IMR-90 (cell line): ENCODE data around the gene SLC8A3. TPM values are rescaled to one million over a fixed set of nuclear protein-coding genes. Genes with fewer than 3 reads are reported as not detected.

ENCODE experiments used
- ATAC-seq: fragments of 200-7000 bp; cut with Tn5 transposase; 2 replicates; pipeline ENCODE4 v1.9.1; 2020; ENCODE audit warnings: low read depth, mild to moderate bottlenecking, moderate library complexity
- BruUV-seq: library from RNA; stranded (reverse); fragments of 400-500 nt; replicated peaks from 2 replicates; lab custom pipeline; 2021; lab: Mats Ljungman, UMichigan
- CTCF ChIA-PET: fragments of 300-600 bp; formaldehyde crosslinking; extraction: SDS; loops from one replicate; lab custom pipeline; 2021; ENCODE audit warnings: antibody characterized with exemption; lab: Yijun Ruan, JAX
- POLR2A ChIA-PET: fragments of 300-600 bp; sonication (Branson Sonifier 250); formaldehyde crosslinking; loops from one replicate; lab custom pipeline; 2022; ENCODE audit warnings: antibody characterized with exemption; ENCODE audit not compliant: unreplicated experiment; lab: Charles Lee
- DNase-seq: peaks from one replicate; pipeline ENCODE4 v3.0.0; 2013
- H2AFZ ChIP-seq: replicated peaks from 2 replicates; pipeline ENCODE3; 2013; ENCODE audit warnings: low read length, mild to moderate bottlenecking; ENCODE audit not compliant: poor library complexity
- H2AK5ac ChIP-seq: 2 replicates; pipeline ENCODE4 v1.6.1; 2013; ENCODE audit warnings: low read depth, low read length, inconsistent platforms
- H2AK9ac ChIP-seq: replicated peaks from 2 replicates; pipeline ENCODE3; 2013; ENCODE audit warnings: mild to moderate bottlenecking, low read depth, low read length, moderate library complexity; ENCODE audit not compliant: poor library complexity
- H2BK120ac ChIP-seq: 2 replicates; pipeline ENCODE4 v1.6.1; 2013; ENCODE audit warnings: low read depth, low read length, inconsistent platforms
- H2BK15ac ChIP-seq: 3 replicates; pipeline ENCODE4 v1.6.1; 2013; ENCODE audit warnings: low read depth, low read length, inconsistent platforms
- H2BK20ac ChIP-seq: 2 replicates; pipeline ENCODE4 v1.6.1; 2013; ENCODE audit warnings: low read depth, mild to moderate bottlenecking, inconsistent platforms, low read length, moderate library complexity
- H2BK5ac ChIP-seq: 2 replicates; pipeline ENCODE4 v1.6.1; 2013; ENCODE audit warnings: mild to moderate bottlenecking, low read depth, low read length, inconsistent platforms; ENCODE audit not compliant: poor library complexity, severe bottlenecking
- H3K14ac ChIP-seq: replicated peaks from 2 replicates; pipeline ENCODE4 v1.6.1; 2013; ENCODE audit warnings: low read depth, low read length, inconsistent platforms
- H3K18ac ChIP-seq: 2 replicates; pipeline ENCODE4 v1.6.1; 2013; ENCODE audit warnings: low read depth, low read length, control low read depth
- H3K23ac ChIP-seq: 2 replicates; pipeline ENCODE4 v1.6.1; 2013; ENCODE audit warnings: low read depth, low read length, inconsistent platforms
- H3K27ac ChIP-seq: 2 replicates; pipeline ENCODE4 v1.5.1; 2013; ENCODE audit warnings: mild to moderate bottlenecking, control low read depth, low read length; ENCODE audit not compliant: insufficient read depth
- H3K27me3 ChIP-seq: 2 replicates; pipeline ENCODE4 v1.6.1; 2013; ENCODE audit warnings: low read length; ENCODE audit not compliant: control insufficient read depth, insufficient read depth
- H3K36me3 ChIP-seq: 2 replicates; pipeline ENCODE4 v1.6.1; 2013; ENCODE audit warnings: low read length, mixed read lengths; ENCODE audit not compliant: control insufficient read depth, insufficient read depth
- H3K4ac ChIP-seq: 2 replicates; pipeline ENCODE4 v1.6.1; 2013; ENCODE audit warnings: low read depth, low read length, inconsistent platforms
- H3K4me1 ChIP-seq: 2 replicates; pipeline ENCODE4 v1.6.1; 2013; ENCODE audit warnings: low read length, mixed read lengths; ENCODE audit not compliant: control insufficient read depth, insufficient read depth
- H3K4me2 ChIP-seq: 2 replicates; pipeline ENCODE4 v1.6.1; 2013; ENCODE audit warnings: low read depth, mild to moderate bottlenecking, control low read depth, low read length, moderate library complexity
- H3K4me3 ChIP-seq: 2 replicates; pipeline ENCODE4 v1.5.1; 2013; ENCODE audit warnings: low read depth, mild to moderate bottlenecking, control low read depth, low read length, moderate library complexity; ENCODE audit not compliant: insufficient read depth
- H3K56ac ChIP-seq: 2 replicates; pipeline ENCODE4 v1.6.1; 2013; ENCODE audit warnings: low read length, inconsistent platforms; ENCODE audit not compliant: insufficient read depth; ENCODE audit errors: extremely low read depth
- H3K79me1 ChIP-seq, 2 experiments: 2 replicates each; pipeline ENCODE4 v1.6.1; 2013; ENCODE audit warnings: low read length in 2 of 2, inconsistent platforms in 1 of 2, low read depth in 1 of 2
- H3K9ac ChIP-seq: 2 replicates; pipeline ENCODE4 v1.6.1; 2013; ENCODE audit warnings: low read depth, low read length, control low read depth
- H3K9me1 ChIP-seq: 2 replicates; pipeline ENCODE4 v1.6.1; 2013; ENCODE audit warnings: low read length, inconsistent platforms; ENCODE audit not compliant: insufficient read depth
- H3K9me3 ChIP-seq: 2 replicates; pipeline ENCODE4 v1.6.1; 2013; ENCODE audit warnings: low read length; ENCODE audit not compliant: control insufficient read depth, insufficient read depth
- H4K20me1 ChIP-seq: 2 replicates; pipeline ENCODE4 v1.6.1; 2013; ENCODE audit warnings: low read length, inconsistent platforms; ENCODE audit not compliant: insufficient read depth
- H4K5ac ChIP-seq: 2 replicates; pipeline ENCODE4 v1.6.1; 2013; ENCODE audit warnings: mild to moderate bottlenecking, low read depth, low read length, control low read depth
- H4K8ac ChIP-seq, 2 experiments: 2 replicates each; pipeline ENCODE4 v1.6.1; 2013; ENCODE audit warnings: low read depth in 2 of 2, low read length in 2 of 2, control low read depth in 1 of 2, inconsistent platforms in 1 of 2
- H4K91ac ChIP-seq: 2 replicates; pipeline ENCODE4 v1.6.1; 2013; ENCODE audit warnings: low read depth, low read length, inconsistent platforms; ENCODE audit not compliant: insufficient read depth
- CEBPB ChIP-seq: IDR thresholded peaks from 2 replicates; pipeline ENCODE4 v1.6.1; 2012; ENCODE audit warnings: low read depth, low read length, improper control_type of control experiment
- CHD1 ChIP-seq: IDR thresholded peaks from 2 replicates; pipeline ENCODE4 v1.6.1; 2012; ENCODE audit warnings: low read depth, low read length, improper control_type of control experiment
- FOS ChIP-seq: fragments of 150-350 bp; IDR thresholded peaks from 2 replicates; pipeline ENCODE4 v1.6.1; 2016; ENCODE audit warnings: low read depth, low read length
- MAFK ChIP-seq: IDR thresholded peaks from 2 replicates; pipeline ENCODE4 v1.6.1; 2012; ENCODE audit warnings: low read depth, low read length, improper control_type of control experiment
- MAZ ChIP-seq: IDR thresholded peaks from 2 replicates; pipeline ENCODE4 v1.6.1; 2012; ENCODE audit warnings: low read depth, mild to moderate bottlenecking, low read length, improper control_type of control experiment, moderate library complexity, borderline replicate concordance
- NFE2L2 ChIP-seq: fragments of 150-350 bp; IDR thresholded peaks from 2 replicates; pipeline ENCODE4 v1.6.1; 2016; ENCODE audit warnings: low read depth, mild to moderate bottlenecking, low read length
- POLR2A ChIP-seq: IDR thresholded peaks from 2 replicates; pipeline ENCODE4 v1.6.1; 2012; ENCODE audit warnings: mild to moderate bottlenecking, low read depth, low read length
- RCOR1 ChIP-seq: IDR thresholded peaks from 2 replicates; pipeline ENCODE4 v1.6.1; 2012; ENCODE audit warnings: mild to moderate bottlenecking, low read length, improper control_type of control experiment; ENCODE audit not compliant: insufficient replicate concordance
- RFX5 ChIP-seq: IDR thresholded peaks from 2 replicates; pipeline ENCODE4 v1.8.0; 2012; ENCODE audit warnings: low read depth, mild to moderate bottlenecking, low read length, moderate library complexity
- USF2 ChIP-seq: fragments of 150-350 bp; IDR thresholded peaks from 2 replicates; pipeline ENCODE4 v1.6.1; 2017; ENCODE audit warnings: mild to moderate bottlenecking, antibody characterized with exemption, low read length, low read depth
- WGBS, 2 experiments: methylation state at CpG; one replicate each; pipeline versions ENCODE4 v1.1.5 to v1.1.7; 2013; ENCODE audit warnings: missing lambda C conversion rate in 2 of 2; ENCODE audit not compliant: insufficient read length in 1 of 2; ENCODE audit errors: extremely low coverage in 2 of 2; 5-methylcytosine and 5-hydroxymethylcytosine counted together
- dilution Hi-C: fragments of 300-500 bp; cut with HindIII; formaldehyde crosslinking; loops from one replicate; pipeline ENCODE4 v1.14.3; 2018; ENCODE audit warnings: low sequenced_read_pairs; ENCODE audit not compliant: unreplicated experiment
- in situ Hi-C: fragments of 300-500 bp; cut with MboI; formaldehyde crosslinking; loops from 3 replicates; pipeline ENCODE4 v1.14.3; 2019; ENCODE audit warnings: low sequenced_read_pairs, inconsistent platforms, mixed read lengths
- intact Hi-C: fragments of 100-400 bp; cut with micrococcal nuclease; formaldehyde crosslinking; loops from 2 replicates; pipeline ENCODE4 v1.10.0; 2022
- polyA plus RNA-seq, 3 experiments: library from polyadenylated mRNA; depleted of rRNA; stranded (reverse); fragments of >200 nt; gene quantifications; 2 replicates each; pipeline ENCODE4 v1.2.3, GENCODE V29; 2012; ENCODE audit warnings: low replicate concordance in 1 of 3
- total RNA-seq: library from RNA; depleted of rRNA; stranded (reverse); fragments of >200 nt; gene quantifications from 2 replicates; pipeline ENCODE4 v1.2.3, GENCODE V29; 2012

The SLC8A3 gene
- total and polyA plus RNA-seq, 2 of the 4 experiments (the other 2 are of a cell fraction) = under 0.01 TPM; not detected in 1

DNA sequence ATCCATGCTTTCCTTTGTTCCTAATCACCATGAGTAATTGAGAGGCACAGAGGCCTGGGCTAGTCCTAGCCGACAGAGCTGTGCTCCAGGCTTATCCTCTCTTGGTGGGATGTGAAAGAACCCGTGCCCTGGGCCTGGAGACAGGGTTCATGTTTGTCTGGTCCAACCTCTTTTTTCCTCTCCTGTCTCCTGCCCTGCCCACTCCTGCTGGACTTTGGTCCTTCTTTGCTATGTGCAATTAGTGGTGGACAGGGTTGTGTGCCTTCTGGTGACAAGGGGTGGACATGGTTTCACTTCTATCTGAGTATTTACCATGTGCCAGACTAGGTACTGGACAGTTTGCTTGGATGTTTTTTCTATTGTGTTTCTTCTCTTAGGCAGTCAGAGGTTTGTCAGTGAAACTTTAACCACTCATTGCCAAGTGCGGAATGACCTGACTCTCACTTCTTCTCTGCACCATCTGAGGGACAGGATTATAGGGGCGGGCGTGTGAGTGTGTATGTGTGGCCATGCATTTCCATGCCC, 183.4 kb downstream of the SLC8A3 start:
- Histone ChIP-seq H3K9me1 (peaks cover 6% of the 10 kb centered on the region), H3K36me3 (peaks cover under 1% of the 10 kb centered on the region), H4K20me1 (no peaks in the 10 kb centered on the region), H3K27ac (peak overlapping the region; percentile 49; the same call in 1 of the 2 replicates), H3K79me1 (no peaks in the 10 kb centered on the region), H2AFZ (no peak overlapping the region), H3K4ac (peak overlapping the region; percentile 9; the same call in 1 of the 2 replicates), H4K8ac (peak overlapping the region in 1 of 2 experiments; percentile 37; a peak in 1 of 4 replicates), H2BK20ac (no peak overlapping the region), H3K27me3 (no peaks in the 10 kb centered on the region), H3K56ac (no peak overlapping the region), H3K23ac (no peak overlapping the region), H4K5ac (peak overlapping the region; percentile 3; the same call in 1 of the 2 replicates), H3K14ac (no peak overlapping the region), H3K4me1 (peaks cover 16% of the 10 kb centered on the region), H3K4me2 (no peak overlapping the region), H2AK5ac (no peak overlapping the region; the same call in 1 of the 2 replicates), H3K9ac (no peak overlapping the region), H2BK120ac (peak overlapping the region; percentile 56; the same call in 1 of the 2 replicates), H2AK9ac (no peak overlapping the region), H2BK15ac (0 out of 3 replicates have a peak overlapping the region, but pooled peaks have one; percentile 21), H4K91ac (peak overlapping the region; percentile 53; the same call in 1 of the 2 replicates), H3K18ac (peak overlapping the region; percentile 19), H2BK5ac (no peak overlapping the region), H3K9me3 (no peaks in the 10 kb centered on the region), H3K4me3 (no peak overlapping the region)
- DNase-seq (no peak), ATAC-seq (peak; percentile 47)
- in situ Hi-C loops = loop anchor here (25.0 kb wide), 1 partner anchor 418 kb away; no protein-coding TSS in a partner anchor
- BruUV-seq = no TSS peak
- ChIA-PET POLR2A (no interaction called here), CTCF (no interaction called here)
- intact Hi-C loops = no loop called here
- WGBS, 2 experiments = no CpG with 5 or more reads among the region's 5 CpGs
- dilution Hi-C loops = no loop called here
- TF ChIP-seq MAFK = no peak
- TF ChIP-seq USF2 = no peak
- TF ChIP-seq FOS = no peak
- no peak for TF ChIP-seq RCOR1
- no peak for TF ChIP-seq CHD1
- TF ChIP-seq RFX5 = no peak
- no peak for TF ChIP-seq CEBPB
- TF ChIP-seq POLR2A = no peak
- TF ChIP-seq NFE2L2 = no peak
- TF ChIP-seq MAZ = no peak
